ENCODE measurements around the gene DBNL.

The DBNL gene

DNA sequence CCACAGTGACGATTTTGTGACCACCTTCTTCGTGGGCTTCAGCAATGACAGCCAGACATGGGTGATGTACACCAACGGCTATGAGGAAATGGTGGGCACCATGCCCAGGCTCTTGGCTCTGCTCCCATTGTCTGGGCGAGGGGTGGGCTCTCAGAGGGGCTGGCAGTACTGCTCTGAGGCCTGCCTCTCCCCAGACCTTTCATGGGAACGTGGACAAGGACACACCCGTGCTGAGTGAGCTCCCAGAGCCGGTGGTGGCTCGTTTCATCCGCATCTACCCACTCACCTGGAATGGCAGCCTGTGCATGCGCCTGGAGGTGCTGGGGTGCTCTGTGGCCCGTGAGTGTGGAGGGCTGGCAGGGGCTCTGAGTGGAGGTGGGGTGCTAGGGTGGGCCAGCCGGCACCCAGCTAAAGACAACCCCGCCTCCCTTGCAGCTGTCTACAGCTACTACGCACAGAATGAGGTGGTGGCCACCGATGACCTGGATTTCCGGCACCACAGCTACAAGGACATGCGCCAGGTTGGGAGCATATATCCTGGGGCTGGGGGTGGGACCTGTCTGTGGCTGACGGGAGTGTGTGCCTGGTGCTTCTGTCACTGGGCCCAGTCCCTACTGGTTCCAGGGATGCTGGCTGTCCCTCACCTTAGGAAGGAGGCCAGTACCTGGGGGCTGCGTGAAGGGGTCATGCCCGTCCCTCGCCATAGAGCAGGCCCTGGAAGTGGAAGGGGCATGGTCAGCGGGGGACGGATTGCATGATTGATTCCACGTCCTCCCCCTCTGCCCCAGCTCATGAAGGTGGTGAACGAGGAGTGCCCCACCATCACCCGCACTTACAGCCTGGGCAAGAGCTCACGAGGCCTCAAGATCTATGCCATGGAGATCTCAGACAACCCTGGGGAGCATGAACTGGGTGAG, 66.5 kb downstream of the DBNL start:
- 0 out of 2 replicates have a peak overlapping the region, but pooled peaks have one; percentile 1 for H3K27ac ChIP-seq
- ChIA-PET CTCF (interaction anchor here (0.6 to 1.3 kb wide), 2 partner anchors 450 to 508 kb away, joined by 6 to 7 read pairs; no protein-coding TSS in a partner anchor), POLR2A (ENCODE audit: low non-redundant PET) (no interaction called here)
- no peak for DNase-seq (ENCODE audit: low spot score)
- TF ChIP-seq, protein P1, sequence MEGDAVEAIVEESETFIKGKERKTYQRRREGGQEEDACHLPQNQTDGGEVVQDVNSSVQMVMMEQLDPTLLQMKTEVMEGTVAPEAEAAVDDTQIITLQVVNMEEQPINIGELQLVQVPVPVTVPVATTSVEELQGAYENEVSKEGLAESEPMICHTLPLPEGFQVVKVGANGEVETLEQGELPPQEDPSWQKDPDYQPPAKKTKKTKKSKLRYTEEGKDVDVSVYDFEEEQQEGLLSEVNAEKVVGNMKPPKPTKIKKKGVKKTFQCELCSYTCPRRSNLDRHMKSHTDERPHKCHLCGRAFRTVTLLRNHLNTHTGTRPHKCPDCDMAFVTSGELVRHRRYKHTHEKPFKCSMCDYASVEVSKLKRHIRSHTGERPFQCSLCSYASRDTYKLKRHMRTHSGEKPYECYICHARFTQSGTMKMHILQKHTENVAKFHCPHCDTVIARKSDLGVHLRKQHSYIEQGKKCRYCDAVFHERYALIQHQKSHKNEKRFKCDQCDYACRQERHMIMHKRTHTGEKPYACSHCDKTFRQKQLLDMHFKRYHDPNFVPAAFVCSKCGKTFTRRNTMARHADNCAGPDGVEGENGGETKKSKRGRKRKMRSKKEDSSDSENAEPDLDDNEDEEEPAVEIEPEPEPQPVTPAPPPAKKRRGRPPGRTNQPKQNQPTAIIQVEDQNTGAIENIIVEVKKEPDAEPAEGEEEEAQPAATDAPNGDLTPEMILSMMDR (conservative IDR thresholded peaks at IDR 0.05; ENCODE audit: low read depth), result no peak
